ENCODE results near the gene PER2.

Gene PER2

GRCh38 chr2:238247841-238248453 lies 40.5 kb downstream of the PER2 start:
- FAIRE-seq (no peak), DNase-seq (ENCODE audit: low spot score) (no peak)

- FAIRE-seq, result no peak
- no peak for DNase-seq (ENCODE audit: low spot score)
Measured at GRCh38 chr2:238247002-238247822, 41.2 kb downstream of the PER2 start.

- FAIRE-seq (no peak), DNase-seq (ENCODE audit: low spot score) (no peak)
Measured at GRCh38 chr2:238244151-238244550, 44.3 kb downstream of the PER2 start.

- DNase-seq (ENCODE audit: low spot score), result no peak
- FAIRE-seq, result no peak
Measured at GRCh38 chr2:238243496-238244076, 44.8 kb downstream of the PER2 start.

- DNase-seq (ENCODE audit: low spot score) (no peak), FAIRE-seq (no peak)
Measured at GRCh38 chr2:238242731-238243495, 45.5 kb downstream of the PER2 start.

GRCh38 chr2:238241970-238242369 lies 46.4 kb downstream of the PER2 start:
- DNase-seq (ENCODE audit: low spot score) (no peak), FAIRE-seq (no peak)

GRCh38 chr2:238240757-238241711 lies 47.4 kb downstream of the PER2 start:
- DNase-seq (ENCODE audit: low spot score), result peak; percentile 77
- FAIRE-seq, result no peak

- DNase-seq (ENCODE audit: low spot score), result peak; percentile 81
- no peak for FAIRE-seq
Measured at GRCh38 chr2:238239863-238240756, 48.3 kb downstream of the PER2 start, which contains the start of gene HES6. HES6 (minus strand) TSS chr2:238240038; CDS start chr2:238239905, 133 bp downstream.

GRCh38 chr2:238239543-238239862 lies 48.9 kb downstream of the PER2 start:
- DNase-seq (ENCODE audit: low spot score) (no peak), FAIRE-seq (no peak)

- DNase-seq (ENCODE audit: low spot score) (no peak), FAIRE-seq (no peak)
Measured at GRCh38 chr2:238238766-238239542, 49.5 kb downstream of the PER2 start.

- FAIRE-seq, result no peak
- no peak for DNase-seq (ENCODE audit: low spot score)
Measured at GRCh38 chr2:238238311-238238765, 50.1 kb downstream of the PER2 start.

- no peak for FAIRE-seq
- DNase-seq (ENCODE audit: low spot score), result no peak
Measured at GRCh38 chr2:238237431-238238135, 50.8 kb downstream of the PER2 start.

GRCh38 chr2:238236571-238236970 lies 51.8 kb downstream of the PER2 start:
- FAIRE-seq (no peak), DNase-seq (ENCODE audit: low spot score) (no peak)

- no peak for FAIRE-seq
- DNase-seq (ENCODE audit: low spot score), result no peak
Measured at GRCh38 chr2:238235856-238236255, 52.6 kb downstream of the PER2 start.

GRCh38 chr2:238235331-238235732 lies 53.1 kb downstream of the PER2 start:
- FAIRE-seq (no peak), DNase-seq (ENCODE audit: low spot score) (no peak)

GRCh38 chr2:238233625-238234024 lies 54.8 kb downstream of the PER2 start:
- no peak for FAIRE-seq

GRCh38 chr2:238231809-238232208 lies 56.6 kb downstream of the PER2 start:
- DNase-seq (ENCODE audit: low spot score), result no peak
- no peak for FAIRE-seq

More at GRCh38 chr2:238233625-238234024, 54.8 kb downstream of the PER2 start:
- DNase-seq (ENCODE audit: low spot score), result no peak

- no peak for DNase-seq (ENCODE audit: low spot score)
- FAIRE-seq, result no peak
Measured at GRCh38 chr2:238231251-238231793, 57.1 kb downstream of the PER2 start.

All from urothelium cell line (cell line).